H1 (cell line): ENCODE data around the gene AFAP1L2.

Source experiments
- CHD1 ChIP-seq: IDR thresholded peaks from 2 replicates; pipeline ENCODE4 v1.6.1; 2012; ENCODE audit warnings: low read depth, low read length, improper control_type of control experiment
- MAFK ChIP-seq: IDR thresholded peaks from 2 replicates; pipeline ENCODE4 v1.6.1; 2012; ENCODE audit warnings: low read depth, mild to moderate bottlenecking, improper control_type of control experiment, low read length
- SRF ChIP-seq: IDR thresholded peaks from 2 replicates; pipeline ENCODE4 v1.6.1; 2011; ENCODE audit warnings: mild to moderate bottlenecking, low read depth, low read length, moderate library complexity
- TCF12 ChIP-seq: IDR thresholded peaks from 2 replicates; pipeline ENCODE4 v1.6.1; 2011; ENCODE audit warnings: low read depth, mild to moderate bottlenecking, low read length
- USF2 ChIP-seq: IDR thresholded peaks from 2 replicates; pipeline ENCODE4 v1.6.1; 2011; ENCODE audit warnings: low read length, improper control_type of control experiment
- ZNF274 ChIP-seq: IDR thresholded peaks from 2 replicates; pipeline ENCODE4 v1.7.0; 2012; ENCODE audit warnings: low read length, borderline replicate concordance; ENCODE audit errors: extremely low read depth
- TF ChIP-seq, protein P1 (sequence below): IDR thresholded peaks from 2 replicates; pipeline ENCODE4 v1.6.1; 2012; ENCODE audit warnings: inconsistent platforms
- TF ChIP-seq, protein P2 (sequence below), 3 experiments: IDR thresholded peaks; 1 replicate in 2 of 3; 2 replicates in 1 of 3; pipeline versions ENCODE4 v1.5.1 to v1.6.1; 2011; ENCODE audit warnings: low read length in 3 of 3, mild to moderate bottlenecking in 3 of 3, inconsistent platforms in 2 of 3, low read depth in 1 of 3, moderate library complexity in 1 of 3; ENCODE audit not compliant: insufficient read depth in 1 of 3; ENCODE audit errors: control extremely low read depth in 1 of 3

DNA sequence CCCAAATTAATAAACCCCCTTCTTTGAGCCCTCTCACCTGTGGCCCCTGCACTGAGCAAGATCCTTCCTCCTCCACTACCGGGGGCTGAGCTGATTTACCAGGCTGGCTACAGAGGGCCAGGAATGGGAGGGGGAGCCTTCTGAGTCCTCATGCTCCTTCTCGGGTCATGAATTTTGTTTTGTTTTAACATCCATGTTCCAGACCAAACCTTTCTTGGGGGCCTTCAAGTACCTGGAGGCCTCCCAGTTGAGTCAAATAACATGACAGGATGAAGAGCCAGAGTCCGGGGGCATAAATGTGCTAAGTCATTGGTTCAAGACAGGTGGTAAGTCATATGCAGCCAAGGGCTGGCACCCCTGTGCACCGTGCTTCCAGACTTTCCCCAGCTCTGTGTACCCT lies 39.6 kb downstream of the AFAP1L2 start:
- TF ChIP-seq CHD1 (no peak), TCF12 (no peak), SRF (no peak), MAFK (no peak), USF2 (no peak), ZNF274 (no peak)
- TF ChIP-seq, protein P1, sequence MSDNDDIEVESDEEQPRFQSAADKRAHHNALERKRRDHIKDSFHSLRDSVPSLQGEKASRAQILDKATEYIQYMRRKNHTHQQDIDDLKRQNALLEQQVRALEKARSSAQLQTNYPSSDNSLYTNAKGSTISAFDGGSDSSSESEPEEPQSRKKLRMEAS = no peak
- TF ChIP-seq, protein P2, sequence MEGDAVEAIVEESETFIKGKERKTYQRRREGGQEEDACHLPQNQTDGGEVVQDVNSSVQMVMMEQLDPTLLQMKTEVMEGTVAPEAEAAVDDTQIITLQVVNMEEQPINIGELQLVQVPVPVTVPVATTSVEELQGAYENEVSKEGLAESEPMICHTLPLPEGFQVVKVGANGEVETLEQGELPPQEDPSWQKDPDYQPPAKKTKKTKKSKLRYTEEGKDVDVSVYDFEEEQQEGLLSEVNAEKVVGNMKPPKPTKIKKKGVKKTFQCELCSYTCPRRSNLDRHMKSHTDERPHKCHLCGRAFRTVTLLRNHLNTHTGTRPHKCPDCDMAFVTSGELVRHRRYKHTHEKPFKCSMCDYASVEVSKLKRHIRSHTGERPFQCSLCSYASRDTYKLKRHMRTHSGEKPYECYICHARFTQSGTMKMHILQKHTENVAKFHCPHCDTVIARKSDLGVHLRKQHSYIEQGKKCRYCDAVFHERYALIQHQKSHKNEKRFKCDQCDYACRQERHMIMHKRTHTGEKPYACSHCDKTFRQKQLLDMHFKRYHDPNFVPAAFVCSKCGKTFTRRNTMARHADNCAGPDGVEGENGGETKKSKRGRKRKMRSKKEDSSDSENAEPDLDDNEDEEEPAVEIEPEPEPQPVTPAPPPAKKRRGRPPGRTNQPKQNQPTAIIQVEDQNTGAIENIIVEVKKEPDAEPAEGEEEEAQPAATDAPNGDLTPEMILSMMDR (IDR thresholded peaks at IDR 0.05; ENCODE audit: control extremely low read depth in 1 of 3, insufficient read depth in 1 of 3, low read depth in 1 of 3, low read length in 3 of 3) = no peak
